Measurements from ENCODE around the gene RMDN2.

GRCh38 chr2:37897511-37897910, 27.6 kb upstream of the RMDN2 start:
- TF ChIP-seq CTCF (IDR thresholded peaks at IDR 0.05; ENCODE audit: insufficient read depth, low read depth, low read length) (no peak), EZH2 (IDR thresholded peaks at IDR 0.05; ENCODE audit: insufficient read depth, low read length) (no peak)

Data from astrocyte (in vitro differentiated cells and primary cell).